ENCODE measurements around the gene MEGF10.

DNA sequence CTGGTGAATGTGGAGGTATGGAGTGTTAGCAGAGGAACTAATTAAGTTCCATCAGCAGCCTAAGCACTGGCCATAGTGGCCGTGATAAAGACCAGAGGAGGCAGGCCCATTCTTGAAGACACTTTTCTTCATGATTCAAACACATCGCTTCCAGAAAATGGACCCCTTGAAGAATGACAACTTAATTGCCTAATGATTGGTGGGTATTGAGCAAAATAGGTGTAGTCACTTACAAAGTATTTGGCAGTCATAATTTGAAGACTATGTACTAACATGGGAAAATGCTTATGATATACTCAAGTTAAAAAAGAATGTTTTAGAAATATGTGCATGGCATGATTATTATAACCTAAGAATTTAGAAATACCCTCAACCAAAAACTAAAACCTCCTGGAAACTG lies 44.8 kb downstream of the MEGF10 start:
- no peak for TF ChIP-seq EZH2 (IDR thresholded peaks at IDR 0.05; ENCODE audit: borderline replicate concordance, insufficient read depth, low read depth, low read length, poor library complexity, severe bottlenecking)
- TF ChIP-seq, protein P1, sequence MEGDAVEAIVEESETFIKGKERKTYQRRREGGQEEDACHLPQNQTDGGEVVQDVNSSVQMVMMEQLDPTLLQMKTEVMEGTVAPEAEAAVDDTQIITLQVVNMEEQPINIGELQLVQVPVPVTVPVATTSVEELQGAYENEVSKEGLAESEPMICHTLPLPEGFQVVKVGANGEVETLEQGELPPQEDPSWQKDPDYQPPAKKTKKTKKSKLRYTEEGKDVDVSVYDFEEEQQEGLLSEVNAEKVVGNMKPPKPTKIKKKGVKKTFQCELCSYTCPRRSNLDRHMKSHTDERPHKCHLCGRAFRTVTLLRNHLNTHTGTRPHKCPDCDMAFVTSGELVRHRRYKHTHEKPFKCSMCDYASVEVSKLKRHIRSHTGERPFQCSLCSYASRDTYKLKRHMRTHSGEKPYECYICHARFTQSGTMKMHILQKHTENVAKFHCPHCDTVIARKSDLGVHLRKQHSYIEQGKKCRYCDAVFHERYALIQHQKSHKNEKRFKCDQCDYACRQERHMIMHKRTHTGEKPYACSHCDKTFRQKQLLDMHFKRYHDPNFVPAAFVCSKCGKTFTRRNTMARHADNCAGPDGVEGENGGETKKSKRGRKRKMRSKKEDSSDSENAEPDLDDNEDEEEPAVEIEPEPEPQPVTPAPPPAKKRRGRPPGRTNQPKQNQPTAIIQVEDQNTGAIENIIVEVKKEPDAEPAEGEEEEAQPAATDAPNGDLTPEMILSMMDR (IDR thresholded peaks at IDR 0.05): no peak
